ENCODE measurements around the gene SLC35B4. TPM values are rescaled to one million over a fixed set of nuclear protein-coding genes. Genes with fewer than 3 reads are reported as not detected.
"Not testable (repeated sequence)": the region's sequence is repeated elsewhere in the genome, so short reads cannot be mapped to it uniquely, and the experiment has no call there.

The SLC35B4 gene
- total RNA-seq, 1 experiment from 2014 or later: 20.0 TPM

GRCh38 chr7:134297489-134297888 lies 19.2 kb downstream of the SLC35B4 start:
- Histone ChIP-seq H3K27ac (ENCODE audit: low read depth, low read length, poor library complexity, severe bottlenecking) (no peak overlapping the region), H3K4me1 (ENCODE audit: insufficient read depth, low read length, poor library complexity, severe bottlenecking) (no peaks in the 10 kb centered on the region), H3K9me3 (ENCODE audit: low read depth, low read length, poor library complexity, severe bottlenecking) (no peaks in the 10 kb centered on the region), H3K36me3 (ENCODE audit: insufficient read depth, low read length, poor library complexity, severe bottlenecking) (peaks cover 27% of the 10 kb centered on the region), H3K4me3 (ENCODE audit: low read depth, low read length, poor library complexity, severe bottlenecking) (no peak overlapping the region), H3K27me3 (replicated peaks; ENCODE audit: insufficient read depth, low read depth, low read length, poor library complexity) (no peaks in the 10 kb centered on the region)
- ChIA-PET POLR2A (ENCODE audit: low non-redundant PET) (no interaction called here), CTCF (no interaction called here)
- no peak for TF ChIP-seq CTCF (conservative IDR thresholded peaks at IDR 0.05; ENCODE audit: low read depth, low read length)
- TF ChIP-seq EZH2 (IDR thresholded peaks at IDR 0.05; ENCODE audit: borderline replicate concordance, low read depth, low read length, poor library complexity, severe bottlenecking): no peak
- DNase-seq (ENCODE audit: low spot score): no peak
- intact Hi-C loops (cut with micrococcal nuclease; ENCODE audit: unreplicated experiment): no loop called here
- BruUV-seq (replicated peaks): no TSS peak

- BruUV-seq (replicated peaks); CTCF ChIA-PET; H3K27ac ChIP-seq (ENCODE audit: low read depth, low read length, poor library complexity, severe bottlenecking); DNase-seq (ENCODE audit: low spot score); H3K4me3 ChIP-seq (ENCODE audit: low read depth, low read length, poor library complexity, severe bottlenecking); H3K4me1 ChIP-seq (ENCODE audit: insufficient read depth, low read length, poor library complexity, severe bottlenecking); H3K27me3 ChIP-seq (replicated peaks; ENCODE audit: insufficient read depth, low read depth, low read length, poor library complexity); intact Hi-C loops (cut with micrococcal nuclease; ENCODE audit: unreplicated experiment); POLR2A ChIA-PET (ENCODE audit: low non-redundant PET); H3K9me3 ChIP-seq (ENCODE audit: low read depth, low read length, poor library complexity, severe bottlenecking): not testable (repeated sequence)
- peaks cover 16% of the 10 kb centered on the region for H3K36me3 ChIP-seq (ENCODE audit: insufficient read depth, low read length, poor library complexity, severe bottlenecking)
These were observed 20.7 kb downstream of the SLC35B4 start for GRCh38 chr7:134295982-134296381.

- no peak overlapping the region for H3K27ac ChIP-seq (ENCODE audit: low read depth, low read length, poor library complexity, severe bottlenecking)
- no peaks in the 10 kb centered on the region for H3K36me3 ChIP-seq (ENCODE audit: insufficient read depth, low read length, poor library complexity, severe bottlenecking)
- ChIA-PET POLR2A (ENCODE audit: low non-redundant PET) (no interaction called here), CTCF (no interaction called here)
- no peaks in the 10 kb centered on the region for H3K27me3 ChIP-seq (replicated peaks; ENCODE audit: insufficient read depth, low read depth, low read length, poor library complexity)
- no peak overlapping the region for H3K4me3 ChIP-seq (ENCODE audit: low read depth, low read length, poor library complexity, severe bottlenecking)
- peaks cover under 1% of the 10 kb centered on the region for H3K4me1 ChIP-seq (ENCODE audit: insufficient read depth, low read length, poor library complexity, severe bottlenecking)
- no peaks in the 10 kb centered on the region for H3K9me3 ChIP-seq (ENCODE audit: low read depth, low read length, poor library complexity, severe bottlenecking)
- no TSS peak for BruUV-seq (replicated peaks)
- no peak for DNase-seq (ENCODE audit: low spot score)
- no peak for TF ChIP-seq EZH2 (IDR thresholded peaks at IDR 0.05; ENCODE audit: borderline replicate concordance, low read depth, low read length, poor library complexity, severe bottlenecking)
- no peak for TF ChIP-seq CTCF (conservative IDR thresholded peaks at IDR 0.05; ENCODE audit: low read depth, low read length)
- intact Hi-C loops (cut with micrococcal nuclease; ENCODE audit: unreplicated experiment): no loop called here
These were observed 23.6 kb downstream of the SLC35B4 start for GRCh38 chr7:134293002-134293740.

GRCh38 chr7:134290286-134290685 lies 26.4 kb downstream of the SLC35B4 start:
- DNase-seq (ENCODE audit: low spot score): no peak

More at GRCh38 chr7:134290286-134290685, 26.4 kb downstream of the SLC35B4 start:
- ChIA-PET CTCF (no interaction called here), POLR2A (ENCODE audit: low non-redundant PET) (no interaction called here)
- no TSS peak for BruUV-seq (replicated peaks)
- no peak overlapping the region for H3K4me3 ChIP-seq (ENCODE audit: low read depth, low read length, poor library complexity, severe bottlenecking)
- H3K27me3 ChIP-seq (replicated peaks; ENCODE audit: insufficient read depth, low read depth, low read length, poor library complexity): no peaks in the 10 kb centered on the region
- H3K4me1 ChIP-seq (ENCODE audit: insufficient read depth, low read length, poor library complexity, severe bottlenecking): peaks cover 3% of the 10 kb centered on the region
- TF ChIP-seq CTCF (conservative IDR thresholded peaks at IDR 0.05; ENCODE audit: low read depth, low read length) (no peak), EZH2 (IDR thresholded peaks at IDR 0.05; ENCODE audit: borderline replicate concordance, low read depth, low read length, poor library complexity, severe bottlenecking) (no peak)
- no peaks in the 10 kb centered on the region for H3K36me3 ChIP-seq (ENCODE audit: insufficient read depth, low read length, poor library complexity, severe bottlenecking)
- H3K27ac ChIP-seq (ENCODE audit: low read depth, low read length, poor library complexity, severe bottlenecking): no peak overlapping the region
- H3K9me3 ChIP-seq (ENCODE audit: low read depth, low read length, poor library complexity, severe bottlenecking): no peaks in the 10 kb centered on the region
- intact Hi-C loops (cut with micrococcal nuclease; ENCODE audit: unreplicated experiment): no loop called here

All from A673 (cell line).